Measurements from ENCODE around the gene TESK2.

GRCh38 chr1:45516036-45516435 is 25.1 kb upstream of the TESK2 start:
- no peak for TF ChIP-seq POLR2A (IDR thresholded peaks at IDR 0.05)
- TF ChIP-seq, protein P1, sequence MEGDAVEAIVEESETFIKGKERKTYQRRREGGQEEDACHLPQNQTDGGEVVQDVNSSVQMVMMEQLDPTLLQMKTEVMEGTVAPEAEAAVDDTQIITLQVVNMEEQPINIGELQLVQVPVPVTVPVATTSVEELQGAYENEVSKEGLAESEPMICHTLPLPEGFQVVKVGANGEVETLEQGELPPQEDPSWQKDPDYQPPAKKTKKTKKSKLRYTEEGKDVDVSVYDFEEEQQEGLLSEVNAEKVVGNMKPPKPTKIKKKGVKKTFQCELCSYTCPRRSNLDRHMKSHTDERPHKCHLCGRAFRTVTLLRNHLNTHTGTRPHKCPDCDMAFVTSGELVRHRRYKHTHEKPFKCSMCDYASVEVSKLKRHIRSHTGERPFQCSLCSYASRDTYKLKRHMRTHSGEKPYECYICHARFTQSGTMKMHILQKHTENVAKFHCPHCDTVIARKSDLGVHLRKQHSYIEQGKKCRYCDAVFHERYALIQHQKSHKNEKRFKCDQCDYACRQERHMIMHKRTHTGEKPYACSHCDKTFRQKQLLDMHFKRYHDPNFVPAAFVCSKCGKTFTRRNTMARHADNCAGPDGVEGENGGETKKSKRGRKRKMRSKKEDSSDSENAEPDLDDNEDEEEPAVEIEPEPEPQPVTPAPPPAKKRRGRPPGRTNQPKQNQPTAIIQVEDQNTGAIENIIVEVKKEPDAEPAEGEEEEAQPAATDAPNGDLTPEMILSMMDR (IDR thresholded peaks at IDR 0.05 in 8 of 11, conservative IDR thresholded peaks at IDR 0.05 in 3 of 11) = no peak
- TF ChIP-seq POLR2AphosphoS5 (IDR thresholded peaks at IDR 0.05) = no peak
